Keratinocyte (primary cell): ENCODE data around the gene SIAE. TPM values are rescaled to one million over a fixed set of nuclear protein-coding genes. Genes with fewer than 3 reads are reported as not detected.

Experiments
- DNase-seq: peaks from one replicate; pipeline ENCODE4 v3.0.0-alpha.2; 2011; ENCODE audit warnings: low read depth, missing footprints, low spot score
- FAIRE-seq: peaks from 2 replicates; lab custom pipeline; 2011; peaks lifted over from hg19 to GRCh38; lab: Jason Lieb, UNC
- H2AFZ ChIP-seq: 2 replicates; pipeline ENCODE4 v1.6.0; 2012; ENCODE audit warnings: low read length, control low read depth, inconsistent platforms; ENCODE audit not compliant: control insufficient read depth
- H3K27ac ChIP-seq: 2 replicates; pipeline ENCODE4 v1.5.1; 2011; ENCODE audit warnings: low read length; ENCODE audit not compliant: control insufficient read depth, insufficient read depth
- H3K27me3 ChIP-seq: 3 replicates; pipeline ENCODE4 v1.6.0; 2011; ENCODE audit warnings: low read length; ENCODE audit not compliant: control insufficient read depth, insufficient read depth; ENCODE audit errors: extremely low read depth
- H3K36me3 ChIP-seq, 2 experiments: 2 replicates in 1 of 2; 3 replicates in 1 of 2; pipeline ENCODE4 v1.5.1; 2011; ENCODE audit warnings: low read length in 2 of 2, mild to moderate bottlenecking in 1 of 2; ENCODE audit not compliant: control insufficient read depth in 2 of 2, insufficient read depth in 2 of 2; ENCODE audit errors: extremely low read depth in 1 of 2
- H3K4me1 ChIP-seq: 3 replicates; pipeline ENCODE4 v1.5.1; 2011; ENCODE audit warnings: low read length; ENCODE audit not compliant: control insufficient read depth, insufficient read depth; ENCODE audit errors: extremely low read depth
- H3K4me2 ChIP-seq: 3 replicates; pipeline ENCODE4 v1.6.0; 2011; ENCODE audit warnings: low read depth, low read length; ENCODE audit not compliant: control insufficient read depth, insufficient read depth; ENCODE audit errors: extremely low read depth
- H3K4me3 ChIP-seq, 3 experiments: fragments of 200-600 bp in 1 of 3; sonication (generic) in 1 of 3; 2 replicates in 2 of 3; 3 replicates in 1 of 3; pipeline ENCODE4 v1.5.1; 2011 to 2016; ENCODE audit warnings: low read length in 3 of 3, mild to moderate bottlenecking in 3 of 3, control low read depth in 2 of 3, inconsistent platforms in 1 of 3, low read depth in 1 of 3, mixed read lengths in 1 of 3, mixed run types in 1 of 3, moderate library complexity in 1 of 3; ENCODE audit not compliant: control insufficient read depth in 2 of 3, insufficient read depth in 2 of 3; ENCODE audit errors: extremely low read depth in 1 of 3
- H3K79me2 ChIP-seq: 2 replicates; pipeline ENCODE4 v1.6.0; 2012; ENCODE audit warnings: low read length; ENCODE audit not compliant: control insufficient read depth, insufficient read depth
- H3K9ac ChIP-seq: 3 replicates; pipeline ENCODE4 v1.6.0; 2011; ENCODE audit warnings: low read length; ENCODE audit not compliant: control insufficient read depth, insufficient read depth; ENCODE audit errors: extremely low read depth
- H3K9me1 ChIP-seq: 3 replicates; pipeline ENCODE4 v1.6.0; 2011; ENCODE audit warnings: low read length; ENCODE audit not compliant: control insufficient read depth, insufficient read depth; ENCODE audit errors: extremely low read depth
- H3K9me3 ChIP-seq: 2 replicates; pipeline ENCODE4 v1.5.1; 2012; ENCODE audit warnings: low read depth, low read length; ENCODE audit not compliant: control insufficient read depth
- H4K20me1 ChIP-seq: 3 replicates; pipeline ENCODE4 v1.6.0; 2011; ENCODE audit warnings: low read length; ENCODE audit not compliant: control insufficient read depth, insufficient read depth; ENCODE audit errors: extremely low read depth
- EZH2 ChIP-seq: IDR thresholded peaks from one replicate; pipeline ENCODE4 v1.6.1; 2012; ENCODE audit warnings: inconsistent platforms, mild to moderate bottlenecking, low read length, moderate library complexity
- dilution Hi-C: fragments of 300-500 bp; cut with MboI; formaldehyde crosslinking; loops from one replicate; pipeline ENCODE4 v1.7.0; 2020; ENCODE audit warnings: low sequenced_read_pairs; ENCODE audit not compliant: extremely low pct_ligation_motif_present
- polyA plus RNA-seq, 5 experiments: library from polyadenylated mRNA; depleted of rRNA in 3 of 5; stranded (reverse) in 3 of 5; stranded (forward) in 1 of 5; unstranded in 1 of 5; fragments of >200 nt; gene quantifications; 1 replicate in 1 of 5; 2 replicates in 3 of 5; 3 replicates in 1 of 5; pipeline versions ENCODE4 v1.2.1 to v1.2.3, GENCODE V29; 2011 to 2012; ENCODE audit warnings: missing spikeins in 2 of 5, low read depth in 1 of 5, low replicate concordance in 1 of 5
- TF ChIP-seq, protein P1 (sequence below), 3 experiments: IDR thresholded peaks in 1 of 3; conservative IDR thresholded peaks in 1 of 3; optimal IDR thresholded peaks in 1 of 3; 2 replicates in 2 of 3; 3 replicates in 1 of 3; pipeline versions ENCODE3 to v1.5.1; 2011; ENCODE audit warnings: low read length in 3 of 3, mild to moderate bottlenecking in 3 of 3, moderate library complexity in 2 of 3, control low read depth in 1 of 3, inconsistent platforms in 1 of 3; ENCODE audit not compliant: insufficient read depth in 2 of 3; ENCODE audit errors: extremely low read depth in 1 of 3

The SIAE gene
- polyA plus RNA-seq, 1 donor (not counting 4 experiments of a cell fraction or from before 2014, with no cell fraction given), result 26.6 TPM

DNA sequence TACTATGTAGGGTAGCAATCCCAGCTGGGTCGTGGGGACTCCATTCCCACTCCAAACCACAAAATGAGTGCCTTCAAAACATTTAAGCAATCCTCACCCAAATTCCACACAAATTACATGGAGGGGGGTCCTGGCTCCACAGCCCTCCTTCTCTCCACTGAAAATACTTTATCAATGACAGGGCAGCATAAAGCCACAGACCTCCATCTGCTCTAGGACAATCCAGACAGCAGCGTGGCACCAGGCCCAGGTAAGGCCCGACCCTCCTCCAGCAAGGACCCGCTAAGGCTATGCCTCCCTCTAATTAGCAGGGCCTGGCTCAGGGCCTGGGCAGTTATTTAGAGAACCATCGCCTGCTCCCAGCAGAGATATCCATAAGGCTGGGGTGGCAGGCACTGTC, 62.5 kb downstream of the SIAE start, which contains the start of gene PANX3:
Gene PANX3, plus strand, starts transcription at position 365 of the 400 bp plus-strand sequence. CDS start 129 bp downstream, outside the sequence.
- dilution Hi-C loops, result no loop called here

DNA sequence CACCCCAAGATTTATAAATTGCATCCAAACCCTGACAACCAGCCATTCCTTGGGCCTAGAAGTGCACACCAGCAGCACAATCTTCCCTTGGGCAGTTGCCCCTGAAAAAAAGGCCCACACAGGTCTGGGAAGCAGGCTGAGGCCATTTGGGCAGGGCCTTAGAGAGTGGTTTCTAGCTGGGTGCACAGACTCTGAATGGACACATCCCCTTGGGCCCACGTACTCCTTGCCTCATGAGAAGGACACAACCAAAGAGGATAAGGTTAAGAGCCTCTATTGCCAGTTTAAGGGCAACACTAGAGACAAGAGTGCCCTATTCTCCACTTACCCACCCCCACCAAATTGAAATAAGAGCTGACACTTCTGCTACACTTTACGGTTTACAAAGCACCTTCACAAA, 63.2 kb downstream of the SIAE start:
- no peaks in the 10 kb centered on the region for H3K4me1 ChIP-seq
- no peak overlapping the region for H3K9ac ChIP-seq
- H2AFZ ChIP-seq, result no peak overlapping the region
- H3K79me2 ChIP-seq, result no peaks in the 10 kb centered on the region
- no peaks in the 10 kb centered on the region for H4K20me1 ChIP-seq
- no peak overlapping the region for H3K27ac ChIP-seq
- TF ChIP-seq, protein P1, sequence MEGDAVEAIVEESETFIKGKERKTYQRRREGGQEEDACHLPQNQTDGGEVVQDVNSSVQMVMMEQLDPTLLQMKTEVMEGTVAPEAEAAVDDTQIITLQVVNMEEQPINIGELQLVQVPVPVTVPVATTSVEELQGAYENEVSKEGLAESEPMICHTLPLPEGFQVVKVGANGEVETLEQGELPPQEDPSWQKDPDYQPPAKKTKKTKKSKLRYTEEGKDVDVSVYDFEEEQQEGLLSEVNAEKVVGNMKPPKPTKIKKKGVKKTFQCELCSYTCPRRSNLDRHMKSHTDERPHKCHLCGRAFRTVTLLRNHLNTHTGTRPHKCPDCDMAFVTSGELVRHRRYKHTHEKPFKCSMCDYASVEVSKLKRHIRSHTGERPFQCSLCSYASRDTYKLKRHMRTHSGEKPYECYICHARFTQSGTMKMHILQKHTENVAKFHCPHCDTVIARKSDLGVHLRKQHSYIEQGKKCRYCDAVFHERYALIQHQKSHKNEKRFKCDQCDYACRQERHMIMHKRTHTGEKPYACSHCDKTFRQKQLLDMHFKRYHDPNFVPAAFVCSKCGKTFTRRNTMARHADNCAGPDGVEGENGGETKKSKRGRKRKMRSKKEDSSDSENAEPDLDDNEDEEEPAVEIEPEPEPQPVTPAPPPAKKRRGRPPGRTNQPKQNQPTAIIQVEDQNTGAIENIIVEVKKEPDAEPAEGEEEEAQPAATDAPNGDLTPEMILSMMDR (optimal IDR thresholded peaks at IDR 0.05 in 1 of 3, IDR thresholded peaks at IDR 0.05 in 1 of 3, conservative IDR thresholded peaks at IDR 0.05 in 1 of 3; ENCODE audit: extremely low read depth in 1 of 3, insufficient read depth in 2 of 3, low read length in 3 of 3), result no peak
- TF ChIP-seq EZH2, result no peak
- H3K4me2 ChIP-seq, result no peak overlapping the region
- H3K27me3 ChIP-seq, result no peaks in the 10 kb centered on the region
- H3K9me1 ChIP-seq, result no peaks in the 10 kb centered on the region
- H3K36me3 ChIP-seq, result no peaks in the 10 kb centered on the region
- FAIRE-seq (no peak), DNase-seq (no peak)
- H3K9me3 ChIP-seq, result no peaks in the 10 kb centered on the region
- no peak overlapping the region for H3K4me3 ChIP-seq
- dilution Hi-C loops, result no loop called here

More for the DNA sequence above, 62.5 kb downstream of the SIAE start, which contains the start of gene PANX3:
- Histone ChIP-seq H3K27ac (no peak within 1 kb of the TSS), H3K36me3 (no peaks in the 10 kb centered on the region), H3K9ac (no peak within 1 kb of the TSS), H3K4me1 (no peaks in the 10 kb centered on the region), H3K27me3 (no peaks in the 10 kb centered on the region), H3K4me2 (no peak within 1 kb of the TSS), H2AFZ (no peak within 1 kb of the TSS), H3K9me3 (no peaks in the 10 kb centered on the region), H3K9me1 (no peaks in the 10 kb centered on the region), H4K20me1 (no peaks in the 10 kb centered on the region), H3K79me2 (no peaks in the 10 kb centered on the region), H3K4me3 (no peak within 1 kb of the TSS)
- TF ChIP-seq, protein P1 (optimal IDR thresholded peaks at IDR 0.05 in 1 of 3, IDR thresholded peaks at IDR 0.05 in 1 of 3, conservative IDR thresholded peaks at IDR 0.05 in 1 of 3; ENCODE audit: extremely low read depth in 1 of 3, insufficient read depth in 2 of 3, low read length in 3 of 3), result no peak
- TF ChIP-seq EZH2, result no peak
- no peak for DNase-seq
- FAIRE-seq, result no peak
